ENCODE measurements around the gene PITPNM3. TPM values are rescaled to one million over a fixed set of nuclear protein-coding genes. Genes with fewer than 3 reads are reported as not detected.

The PITPNM3 gene
- total RNA-seq, 4 donors from 2014 or later = 2.1 to 5.4 (median 4.0) TPM

DNA sequence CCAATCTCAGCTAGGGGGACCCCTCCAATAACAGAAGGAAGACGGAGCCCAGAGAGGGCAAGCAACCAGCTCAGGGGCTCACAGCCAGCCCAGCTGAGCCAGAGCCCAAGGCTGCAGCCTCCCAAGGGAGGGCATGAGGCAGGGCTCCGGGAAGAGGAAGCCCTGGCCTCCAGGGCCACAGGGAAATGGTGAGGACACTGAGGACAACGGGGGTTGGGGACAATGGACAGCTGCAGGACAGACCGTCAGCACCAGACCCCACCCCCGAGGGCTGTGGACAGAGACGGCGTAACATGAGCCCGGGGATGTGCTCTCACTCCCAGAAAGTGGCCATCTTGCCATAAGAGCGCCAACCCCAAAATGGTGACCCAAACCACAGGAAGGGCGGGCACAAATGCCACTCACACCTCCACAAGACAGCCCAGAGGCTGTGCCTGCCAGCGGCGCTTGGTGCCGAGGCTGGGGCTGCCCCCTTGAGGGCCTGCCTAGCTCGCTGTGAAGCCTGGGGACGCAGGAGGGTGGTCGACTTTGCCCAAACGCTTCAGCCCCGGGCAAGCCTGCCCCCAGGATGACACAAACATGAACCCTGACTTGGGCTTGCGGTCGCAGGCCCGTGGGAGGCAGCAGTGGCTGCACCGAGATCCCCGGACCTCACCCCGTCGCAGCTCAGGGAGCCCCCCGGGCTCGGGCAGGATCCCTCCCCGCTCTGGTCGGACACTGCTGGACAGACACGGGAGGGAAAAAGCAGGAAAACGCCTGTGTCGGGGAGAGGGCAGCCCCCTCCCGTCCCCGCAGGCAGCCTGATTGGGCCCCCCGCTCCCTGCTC lies 101.6 kb downstream of the PITPNM3 start:
- TF ChIP-seq POLR2A (IDR thresholded peaks at IDR 0.05) = no peak
- TF ChIP-seq, protein P1, sequence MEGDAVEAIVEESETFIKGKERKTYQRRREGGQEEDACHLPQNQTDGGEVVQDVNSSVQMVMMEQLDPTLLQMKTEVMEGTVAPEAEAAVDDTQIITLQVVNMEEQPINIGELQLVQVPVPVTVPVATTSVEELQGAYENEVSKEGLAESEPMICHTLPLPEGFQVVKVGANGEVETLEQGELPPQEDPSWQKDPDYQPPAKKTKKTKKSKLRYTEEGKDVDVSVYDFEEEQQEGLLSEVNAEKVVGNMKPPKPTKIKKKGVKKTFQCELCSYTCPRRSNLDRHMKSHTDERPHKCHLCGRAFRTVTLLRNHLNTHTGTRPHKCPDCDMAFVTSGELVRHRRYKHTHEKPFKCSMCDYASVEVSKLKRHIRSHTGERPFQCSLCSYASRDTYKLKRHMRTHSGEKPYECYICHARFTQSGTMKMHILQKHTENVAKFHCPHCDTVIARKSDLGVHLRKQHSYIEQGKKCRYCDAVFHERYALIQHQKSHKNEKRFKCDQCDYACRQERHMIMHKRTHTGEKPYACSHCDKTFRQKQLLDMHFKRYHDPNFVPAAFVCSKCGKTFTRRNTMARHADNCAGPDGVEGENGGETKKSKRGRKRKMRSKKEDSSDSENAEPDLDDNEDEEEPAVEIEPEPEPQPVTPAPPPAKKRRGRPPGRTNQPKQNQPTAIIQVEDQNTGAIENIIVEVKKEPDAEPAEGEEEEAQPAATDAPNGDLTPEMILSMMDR (IDR thresholded peaks at IDR 0.05) = no peak
- Histone ChIP-seq H3K27ac (peak overlapping the region in 2 of 4 donors; percentile 49 to 57), H3K9me3 (no peaks in the 10 kb centered on the region), H3K4me1 (peaks cover 0 to 7% (median 0%) of the 10 kb centered on the region in 4 donors), H3K27me3 (no peaks in the 10 kb centered on the region), H3K4me3 (peak overlapping the region in 3 of 4 donors; percentile 21 to 30 (median 23)), H3K36me3 (no peaks in the 10 kb centered on the region)
- no peak for DNase-seq

DNA sequence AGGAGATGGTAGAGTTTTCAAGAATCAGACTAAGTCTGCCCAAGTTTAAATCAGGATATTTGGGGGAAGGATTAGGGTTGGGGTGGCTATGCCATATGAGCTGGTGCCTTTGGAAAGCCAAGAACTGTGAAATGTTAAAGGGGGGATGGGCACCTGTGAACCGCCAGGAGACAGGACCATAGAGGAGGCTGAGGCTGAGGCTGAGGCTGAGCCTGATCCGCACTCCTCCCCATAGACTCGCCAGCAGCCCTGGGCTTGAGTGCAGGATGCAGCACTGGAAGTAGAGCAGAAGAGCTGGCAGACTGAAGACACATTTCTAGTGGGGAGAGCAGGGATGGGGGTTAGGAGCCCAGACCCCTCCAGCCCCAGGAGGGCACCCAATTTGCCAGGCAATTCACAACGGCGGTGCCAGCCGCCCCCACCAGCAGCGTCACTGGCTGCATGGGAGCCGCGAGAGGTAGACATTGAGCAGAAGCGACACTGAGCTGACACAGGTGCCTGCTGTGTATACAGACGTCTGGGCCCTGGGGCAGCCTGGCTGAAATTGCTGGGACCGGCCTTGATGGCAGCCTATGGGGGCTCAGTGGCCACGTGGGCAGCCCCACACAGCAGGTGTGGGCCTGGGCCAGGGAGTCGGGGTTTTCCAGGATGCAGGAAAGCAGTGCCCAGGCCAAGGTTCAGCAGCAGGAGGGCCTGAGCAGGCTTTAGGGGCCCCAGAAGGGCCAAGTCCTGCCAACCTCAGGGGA lies 102.9 kb downstream of the PITPNM3 start:
- Histone ChIP-seq H3K27me3 (no peaks in the 10 kb centered on the region), H3K36me3 (no peaks in the 10 kb centered on the region), H3K9me3 (no peaks in the 10 kb centered on the region), H3K4me1 (peaks cover 0 to 7% (median 0%) of the 10 kb centered on the region in 4 donors), H3K27ac (no peak overlapping the region), H3K4me3 (no peak overlapping the region)
- TF ChIP-seq POLR2A (IDR thresholded peaks at IDR 0.05) = no peak
- TF ChIP-seq, protein P1 (IDR thresholded peaks at IDR 0.05) = no peak
- DNase-seq = no peak

DNA sequence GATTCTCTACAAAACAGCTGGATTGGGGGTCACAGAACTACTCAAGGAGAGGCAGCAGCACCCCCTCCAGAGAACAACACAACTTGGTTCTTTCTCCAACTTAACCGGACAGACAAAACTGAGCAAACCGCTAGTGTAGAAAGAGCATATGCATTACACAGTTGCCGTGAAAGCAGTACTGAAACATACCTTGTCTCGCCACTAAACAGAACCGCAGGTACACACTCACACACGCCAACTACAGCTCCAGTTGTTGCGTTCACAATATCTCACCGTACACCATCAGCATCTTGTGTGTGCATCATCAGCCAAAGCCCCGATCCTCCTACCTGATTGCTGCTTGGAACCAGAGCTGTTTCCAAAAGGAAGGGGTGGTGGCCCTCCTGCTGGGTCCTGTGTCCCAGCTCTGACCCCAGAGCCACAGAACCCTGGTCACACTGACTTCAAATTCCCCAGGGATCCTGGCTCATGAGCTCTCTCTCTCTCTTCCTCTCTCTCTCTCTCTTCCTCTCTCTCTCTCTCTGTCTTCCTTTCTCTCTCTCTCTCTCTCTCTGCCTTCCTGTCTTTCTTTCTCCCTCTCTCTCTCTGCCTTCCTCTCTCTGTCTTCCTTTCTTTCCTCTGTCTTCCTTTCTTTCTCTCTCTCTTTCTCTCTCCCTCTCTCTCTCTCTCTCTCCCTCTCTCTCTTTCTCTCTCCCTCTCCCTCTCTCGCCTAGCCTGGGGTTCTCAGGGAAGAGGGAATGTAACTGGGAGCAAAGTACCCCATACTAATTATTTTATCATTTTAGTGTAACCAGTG lies 103.7 kb downstream of the PITPNM3 start:
- Histone ChIP-seq H3K27ac (no peak overlapping the region), H3K4me1 (peaks cover 0 to 7% (median 0%) of the 10 kb centered on the region in 4 donors), H3K4me3 (no peak overlapping the region), H3K27me3 (no peaks in the 10 kb centered on the region), H3K9me3 (no peaks in the 10 kb centered on the region), H3K36me3 (no peaks in the 10 kb centered on the region)
- TF ChIP-seq, protein P1 (IDR thresholded peaks at IDR 0.05) = no peak
- TF ChIP-seq POLR2A (IDR thresholded peaks at IDR 0.05) = no peak
- DNase-seq = no peak

DNA sequence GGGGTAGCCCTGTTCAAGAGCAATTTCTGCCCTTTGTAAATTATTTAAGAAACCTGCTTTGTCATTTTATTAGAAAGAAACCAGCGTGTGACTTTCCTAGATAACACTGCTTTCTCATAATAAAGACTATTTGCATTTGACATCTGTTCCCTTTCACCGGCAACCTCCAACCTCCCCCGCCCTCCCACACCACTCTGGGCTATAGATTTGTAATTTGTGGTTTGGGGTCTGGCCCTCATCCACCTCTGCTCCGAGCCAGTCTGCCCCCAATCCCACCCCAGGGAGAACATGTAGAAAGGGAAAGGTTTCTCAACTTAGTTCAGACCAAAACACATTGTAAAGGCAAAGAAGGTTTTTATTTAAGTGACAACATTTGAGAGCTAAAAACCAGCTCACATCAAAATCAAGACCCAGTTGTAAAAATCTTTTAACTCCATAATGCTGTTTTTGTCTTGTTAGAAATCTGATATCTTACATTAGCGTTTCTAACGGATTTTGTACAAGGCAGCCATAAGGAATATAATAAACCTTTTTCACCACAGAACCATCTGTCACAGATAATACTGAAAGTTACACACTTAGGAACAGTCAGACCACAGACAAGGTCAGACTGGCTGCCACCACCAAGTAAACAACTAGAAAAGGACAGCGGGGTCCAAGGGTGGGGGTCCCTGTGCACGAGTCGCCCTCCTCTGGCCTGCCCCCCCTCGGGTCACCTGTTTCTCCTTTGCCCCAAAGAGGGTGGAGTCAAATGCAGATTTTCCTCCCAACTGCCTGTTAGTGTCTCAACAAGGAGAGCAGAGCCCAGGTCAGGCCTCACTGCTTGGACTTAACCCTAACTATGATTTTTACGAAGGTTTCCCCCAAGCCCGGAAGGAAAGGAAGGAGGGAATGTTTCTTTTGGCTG lies 105.2 kb downstream of the PITPNM3 start:
- no peak for DNase-seq
- Histone ChIP-seq H3K4me3 (no peak overlapping the region), H3K27me3 (no peaks in the 10 kb centered on the region), H3K4me1 (peaks cover 0 to 7% (median 0%) of the 10 kb centered on the region in 4 donors), H3K27ac (no peak overlapping the region), H3K36me3 (no peaks in the 10 kb centered on the region), H3K9me3 (no peaks in the 10 kb centered on the region)
- TF ChIP-seq POLR2A (IDR thresholded peaks at IDR 0.05) = no peak
- TF ChIP-seq, protein P1 (IDR thresholded peaks at IDR 0.05) = no peak
